Kidney (tissue), 14 donors: Measurements from ENCODE around the gene USB1. TPM values are rescaled to one million over a fixed set of nuclear protein-coding genes. Genes with fewer than 3 reads are reported as not detected.

Source experiments
- DNase-seq, 5 donors: peaks; one replicate each; pipeline ENCODE4 v3.0.0-alpha.2; 2013 to 2020
- FAIRE-seq: peaks from 2 replicates; lab custom pipeline; 2012; peaks lifted over from hg19 to GRCh38; lab: Jason Lieb, UNC
- H3K27ac ChIP-seq, 2 donors: one replicate each; pipeline ENCODE4 v1.7.0; 2013; ENCODE audit warnings: low read depth in 2 of 2, low read length in 2 of 2, inconsistent platforms in 1 of 2
- H3K27me3 ChIP-seq: one replicate; pipeline ENCODE4 v1.7.1; 2013; ENCODE audit warnings: low read length, inconsistent platforms; ENCODE audit not compliant: control insufficient read depth, insufficient read depth
- H3K36me3 ChIP-seq, 3 donors: one replicate each; pipeline versions ENCODE4 v1.7.0 to v1.7.1; 2013; ENCODE audit warnings: low read length in 3 of 3, control low read depth in 1 of 3, inconsistent platforms in 1 of 3; ENCODE audit not compliant: insufficient read depth in 3 of 3, control insufficient read depth in 2 of 3
- H3K4me1 ChIP-seq, 3 donors: one replicate each; pipeline versions ENCODE4 v1.7.0 to v1.7.1; 2013; ENCODE audit warnings: low read length in 3 of 3, inconsistent platforms in 1 of 3, low read depth in 1 of 3; ENCODE audit not compliant: control insufficient read depth in 2 of 3, insufficient read depth in 2 of 3
- H3K4me3 ChIP-seq, 3 donors: one replicate each; pipeline versions ENCODE4 v1.7.0 to v1.8.1; 2013; ENCODE audit warnings: low read length in 3 of 3, control low read depth in 1 of 3, inconsistent platforms in 1 of 3
- H3K9ac ChIP-seq, 3 donors: one replicate each; pipeline versions ENCODE4 v1.7.0 to v1.7.1; 2013; ENCODE audit warnings: low read length in 3 of 3, control low read depth in 1 of 3, inconsistent platforms in 1 of 3
- H3K9me3 ChIP-seq, 3 donors: one replicate each; pipeline versions ENCODE4 v1.7.0 to v1.7.1; 2013; ENCODE audit warnings: low read length in 3 of 3, control low read depth in 1 of 3, inconsistent platforms in 1 of 3; ENCODE audit not compliant: control insufficient read depth in 2 of 3, insufficient read depth in 1 of 3
- CTCF ChIP-seq: IDR thresholded peaks from 3 replicates; pipeline ENCODE4 v1.5.1; 2012; ENCODE audit warnings: mild to moderate bottlenecking, moderate library complexity, borderline replicate concordance; ENCODE audit not compliant: insufficient read depth; ENCODE audit errors: extremely low read depth
- intact Hi-C: fragments of 100-400 bp; cut with DNase I; formaldehyde crosslinking; loops from one replicate; pipeline ENCODE4 v1.11.1; 2022
- polyA plus RNA-seq: library from polyadenylated mRNA; stranded (reverse); fragments of 350-450 nt; fragmentation: Illumina TruSeq; extraction: RNeasy Lipid Tissue Mini Kit (QIAGEN cat#74804); gene quantifications from one replicate; pipeline ENCODE4 v1.2.3, GENCODE V29; 2014; ENCODE audit warnings: low read depth, low replicate concordance; ENCODE audit not compliant: insufficient read depth
- total RNA-seq: library from RNA; stranded (reverse); fragmentation: NEBNext Ultra II Directional; extraction: Animal tissue kit (Norgen Biotek cat#: 25700); gene quantifications from one replicate; pipeline ENCODE4 v1.2.1, GENCODE V29; 2021
- donor health status: control.
- donor health status: control.
- donor health status: control.
- donor health status: control.
- donor health status: control.
- donor health status: DM: yes; HTN: yes; CAD: no.
- donor health status: Normal renal cell carcinoma (clear cell type).

Gene USB1
- total and polyA plus RNA-seq, 2 donors from 2014 or later: 18.3 to 32.8 TPM

GRCh38 chr16:58043571-58044155, 42.5 kb downstream of the USB1 start:
- H3K4me1 ChIP-seq: no peaks in the 10 kb centered on the region
- intact Hi-C loops: no loop called here
- no peak overlapping the region for H3K27ac ChIP-seq
- no peak overlapping the region for H3K4me3 ChIP-seq
- no peaks in the 10 kb centered on the region for H3K27me3 ChIP-seq
- H3K36me3 ChIP-seq: peaks cover 0 to 25% (median 19%) of the 10 kb centered on the region in 3 donors
- H3K9ac ChIP-seq: no peak overlapping the region
- no peaks in the 10 kb centered on the region for H3K9me3 ChIP-seq
- no peak for TF ChIP-seq CTCF
- DNase-seq (no peak), FAIRE-seq (no peak)

- no peak for TF ChIP-seq CTCF
- H3K27ac ChIP-seq: no peak overlapping the region
- H3K36me3 ChIP-seq: peaks cover 0 to 25% (median 16%) of the 10 kb centered on the region in 3 donors
- FAIRE-seq (no peak), DNase-seq (peak in 1 of 5 donors; percentile 28)
- H3K4me3 ChIP-seq: no peak overlapping the region
- no peaks in the 10 kb centered on the region for H3K27me3 ChIP-seq
- H3K4me1 ChIP-seq: no peaks in the 10 kb centered on the region
- no peaks in the 10 kb centered on the region for H3K9me3 ChIP-seq
- no peak overlapping the region for H3K9ac ChIP-seq
- intact Hi-C loops: no loop called here
These were observed 43.2 kb downstream of the USB1 start for GRCh38 chr16:58044266-58045019.

- H3K9ac ChIP-seq: no peak overlapping the region
- peaks cover 0 to 25% (median 16%) of the 10 kb centered on the region in 3 donors for H3K36me3 ChIP-seq
- H3K27me3 ChIP-seq: no peaks in the 10 kb centered on the region
- no peak for FAIRE-seq
- no peaks in the 10 kb centered on the region for H3K9me3 ChIP-seq
- TF ChIP-seq CTCF: no peak
- intact Hi-C loops: no loop called here
- H3K27ac ChIP-seq: no peak overlapping the region
- DNase-seq: no peak
- no peak overlapping the region for H3K4me3 ChIP-seq
- no peaks in the 10 kb centered on the region for H3K4me1 ChIP-seq
These were observed 43.9 kb downstream of the USB1 start for GRCh38 chr16:58045096-58045495.
